H1 (cell line): Measurements from ENCODE around the gene ZNF423. TPM values are rescaled to one million over a fixed set of nuclear protein-coding genes. Genes with fewer than 3 reads are reported as not detected.

Experiments used
- CTCF ChIA-PET: fragments of 300-600 bp; sonication (Branson Sonifier 250); formaldehyde crosslinking; loops from one replicate; lab custom pipeline; 2021; ENCODE audit not compliant: partially characterized antibody; lab: Charles Lee
- POLR2A ChIA-PET: fragments of 300-600 bp; sonication (Branson Sonifier 250); formaldehyde crosslinking; loops from one replicate; lab custom pipeline; 2021; ENCODE audit warnings: inconsistent platforms; ENCODE audit not compliant: partially characterized antibody; lab: Charles Lee
- DNase-seq, 2 experiments: peaks; one replicate each; pipeline versions ENCODE4 v3.0.0 to v3.0.0-alpha.2; 2010 to 2022; ENCODE audit warnings: low spot score in 2 of 2, low read depth in 1 of 2, mixed read lengths in 1 of 2
- FAIRE-seq: peaks from 2 replicates; lab custom pipeline; 2011; peaks lifted over from hg19 to GRCh38; lab: Jason Lieb, UNC
- H2AFZ ChIP-seq: 2 replicates; pipeline ENCODE4 v1.8.1; 2012; ENCODE audit warnings: low read length, inconsistent platforms
- H2AK5ac ChIP-seq: 2 replicates; pipeline ENCODE4 v1.6.1; 2013; ENCODE audit warnings: low read depth, low read length
- H2BK120ac ChIP-seq: replicated peaks from 2 replicates; pipeline ENCODE3; 2013; ENCODE audit warnings: low read depth, low read length, inconsistent platforms
- H2BK12ac ChIP-seq: 2 replicates; pipeline ENCODE4 v1.6.1; 2013; ENCODE audit warnings: low read depth, low read length
- H2BK15ac ChIP-seq: 2 replicates; pipeline ENCODE4 v1.6.1; 2013; ENCODE audit warnings: low read length
- H2BK20ac ChIP-seq: 2 replicates; pipeline ENCODE4 v1.6.1; 2013; ENCODE audit warnings: low read length
- H2BK5ac ChIP-seq: 2 replicates; pipeline ENCODE4 v1.6.1; 2013; ENCODE audit warnings: low read depth, low read length
- H3K14ac ChIP-seq: 2 replicates; pipeline ENCODE4 v1.6.1; 2013; ENCODE audit warnings: inconsistent platforms; ENCODE audit not compliant: insufficient read length
- H3K18ac ChIP-seq: 2 replicates; pipeline ENCODE4 v1.6.1; 2013; ENCODE audit warnings: low read length; ENCODE audit errors: extremely low read depth
- H3K23ac ChIP-seq: 2 replicates; pipeline ENCODE4 v1.6.1; 2013; ENCODE audit warnings: inconsistent platforms; ENCODE audit not compliant: insufficient read length
- H3K23me2 ChIP-seq: 2 replicates; pipeline ENCODE4 v1.6.1; 2013; ENCODE audit warnings: low read depth, low read length
- H3K27ac ChIP-seq: 2 replicates; pipeline ENCODE4 v1.6.1; 2011; ENCODE audit warnings: low read depth, low read length, inconsistent platforms
- H3K27me3 ChIP-seq, 4 experiments: replicated peaks in 1 of 4; 1 replicate in 1 of 4; 2 replicates in 3 of 4; pipeline versions ENCODE4 v1.6.1 to v1.8.1; 2011 to 2013; ENCODE audit warnings: low read length in 3 of 4, mild to moderate bottlenecking in 3 of 4, inconsistent platforms in 2 of 4, mixed read lengths in 2 of 4, moderate library complexity in 1 of 4; ENCODE audit not compliant: control insufficient read depth in 3 of 4, insufficient read depth in 3 of 4; ENCODE audit errors: extremely low read depth in 1 of 4
- H3K36me3 ChIP-seq, 4 experiments: 2 replicates each; pipeline versions ENCODE4 v1.6.1 to v1.8.1; 2011 to 2013; ENCODE audit warnings: mild to moderate bottlenecking in 4 of 4, low read length in 3 of 4, moderate library complexity in 2 of 4, control low read depth in 1 of 4, inconsistent platforms in 1 of 4; ENCODE audit not compliant: insufficient read depth in 4 of 4, control insufficient read depth in 2 of 4
- H3K4ac ChIP-seq: replicated peaks from 2 replicates; pipeline ENCODE3; 2013; ENCODE audit warnings: low read length, low read depth, mixed read lengths, inconsistent platforms; ENCODE audit not compliant: insufficient read length
- H3K4me1 ChIP-seq, 4 experiments: replicated peaks in 1 of 4; 1 replicate in 1 of 4; 2 replicates in 3 of 4; pipeline versions ENCODE4 v1.6.1 to v1.8.1; 2011 to 2013; ENCODE audit warnings: low read length in 3 of 4, inconsistent platforms in 2 of 4, mixed read lengths in 1 of 4; ENCODE audit not compliant: insufficient read depth in 4 of 4, control insufficient read depth in 3 of 4
- H3K4me2 ChIP-seq, 2 experiments: 2 replicates each; pipeline versions ENCODE4 v1.6.1 to v1.8.1; 2011 to 2013; ENCODE audit warnings: low read depth in 2 of 2, low read length in 2 of 2, control low read depth in 1 of 2, inconsistent platforms in 1 of 2, mild to moderate bottlenecking in 1 of 2; ENCODE audit not compliant: insufficient read depth in 1 of 2
- H3K4me3 ChIP-seq, 4 experiments: fragments of 200-600, 300-600 bp in 1 of 4; sonication (generic), shearing (Covaris generic), sonication (Bioruptor Twin) in 1 of 4; 2 replicates each; pipeline versions ENCODE4 v1.5.1 to v1.8.1; 2011 to 2016; ENCODE audit warnings: low read length in 4 of 4, low read depth in 3 of 4, control low read depth in 2 of 4, inconsistent platforms in 2 of 4, mild to moderate bottlenecking in 2 of 4, mixed read lengths in 1 of 4, moderate library complexity in 1 of 4; ENCODE audit not compliant: insufficient read depth in 2 of 4; ENCODE audit errors: extremely low read depth in 1 of 4
- H3K56ac ChIP-seq: replicated peaks from 2 replicates; pipeline ENCODE3; 2013; ENCODE audit warnings: low read depth, mild to moderate bottlenecking, mixed read lengths, low read length, inconsistent platforms; ENCODE audit not compliant: insufficient read length
- H3K79me1 ChIP-seq: 2 replicates; pipeline ENCODE4 v1.6.1; 2013; ENCODE audit warnings: low read depth, low read length, control low read depth
- H3K79me2 ChIP-seq, 2 experiments: 2 replicates each; pipeline versions ENCODE4 v1.6.1 to v1.8.1; 2012 to 2013; ENCODE audit warnings: low read length in 2 of 2, mild to moderate bottlenecking in 2 of 2, inconsistent platforms in 1 of 2; ENCODE audit not compliant: insufficient read depth in 2 of 2, control insufficient read depth in 1 of 2
- H3K9ac ChIP-seq, 4 experiments: replicated peaks in 1 of 4; 1 replicate in 1 of 4; 2 replicates in 3 of 4; pipeline versions ENCODE4 v1.6.1 to v1.8.1; 2011 to 2013; ENCODE audit warnings: low read depth in 3 of 4, low read length in 3 of 4, control low read depth in 2 of 4, mild to moderate bottlenecking in 2 of 4, moderate library complexity in 2 of 4, inconsistent platforms in 1 of 4; ENCODE audit errors: extremely low read depth in 1 of 4
- H3K9me3 ChIP-seq, 2 experiments: 2 replicates each; pipeline versions ENCODE4 v1.6.1 to v1.8.1; 2012 to 2013; ENCODE audit warnings: mild to moderate bottlenecking in 2 of 2, moderate library complexity in 2 of 2, control low read depth in 1 of 2, inconsistent platforms in 1 of 2, low read depth in 1 of 2, low read length in 1 of 2, mixed read lengths in 1 of 2; ENCODE audit not compliant: insufficient read depth in 2 of 2
- H4K20me1 ChIP-seq, 2 experiments: replicated peaks in 1 of 2; 2 replicates each; pipeline versions ENCODE3 to v1.8.1; 2011 to 2013; ENCODE audit warnings: inconsistent platforms in 2 of 2, low read length in 2 of 2, mild to moderate bottlenecking in 1 of 2; ENCODE audit not compliant: insufficient read depth in 2 of 2, control insufficient read depth in 1 of 2
- H4K5ac ChIP-seq: 2 replicates; pipeline ENCODE4 v1.6.1; 2013; ENCODE audit warnings: low read length, low read depth, mixed read lengths, inconsistent platforms; ENCODE audit not compliant: insufficient read length
- H4K8ac ChIP-seq: 2 replicates; pipeline ENCODE4 v1.8.0; 2013; ENCODE audit warnings: mild to moderate bottlenecking, moderate library complexity, low read length, inconsistent platforms; ENCODE audit not compliant: insufficient read depth; ENCODE audit errors: extremely low read depth
- H4K91ac ChIP-seq: replicated peaks from 2 replicates; pipeline ENCODE3; 2013; ENCODE audit warnings: low read length, mixed read lengths, inconsistent platforms; ENCODE audit not compliant: insufficient read length
- HDAC6 ChIP-seq: IDR thresholded peaks from one replicate; pipeline ENCODE4 v1.7.1; 2012; ENCODE audit warnings: low read depth, mild to moderate bottlenecking, inconsistent platforms, low read length, moderate library complexity
- RNF2 ChIP-seq: fragments of 200-900, 300-1000 bp; sonication (generic); IDR thresholded peaks from 2 replicates; pipeline ENCODE4 v1.7.1; 2016; ENCODE audit warnings: borderline replicate concordance, low read depth, mild to moderate bottlenecking, antibody characterized with exemption, low read length; ENCODE audit not compliant: poor library complexity, severe bottlenecking; ENCODE audit errors: missing control alignments
- ZNF274 ChIP-seq: IDR thresholded peaks from 2 replicates; pipeline ENCODE4 v1.7.0; 2012; ENCODE audit warnings: low read length, borderline replicate concordance; ENCODE audit errors: extremely low read depth
- WGBS, 2 experiments: shearing (Covaris generic) in 1 of 2; methylation state at CpG; one replicate each; pipeline versions ENCODE4 v1.1.6 to v1.1.7; 2013 to 2015; ENCODE audit warnings: low lambda C conversion rate in 2 of 2, mixed read lengths in 2 of 2, inconsistent platforms in 1 of 2, low coverage in 1 of 2, missing lambda C conversion rate in 1 of 2; ENCODE audit not compliant: insufficient replicate concordance in 2 of 2, insufficient coverage in 1 of 2, insufficient read length in 1 of 2; ENCODE audit errors: extremely low coverage in 1 of 2, missing lambda C conversion rate in 1 of 2; 5-methylcytosine and 5-hydroxymethylcytosine counted together
- polyA plus RNA-seq, 7 experiments: library from polyadenylated mRNA; depleted of rRNA in 3 of 7; stranded (reverse) in 5 of 7; unstranded in 2 of 7; fragments of >200 nt in 5 of 7; fragments of 200-250 nt in 2 of 7; gene quantifications; 1 replicate in 5 of 7; 2 replicates in 1 of 7; 4 replicates in 1 of 7; pipeline versions ENCODE4 v1.2.1 to v1.2.3, GENCODE V29; 2011 to 2013; ENCODE audit warnings: missing spikeins in 2 of 7, mixed read lengths in 2 of 7
- total RNA-seq: library from RNA; stranded (reverse); fragmentation: NEBNext Ultra II Directional; extraction: Animal tissue kit (Norgen Biotek cat#: 25700); gene quantifications from 2 replicates; pipeline ENCODE4 v1.2.1, GENCODE V29; 2021

The ZNF423 gene
- total and polyA plus RNA-seq, 2 of the 8 experiments (the other 6 are each of a cell fraction or from before 2014, with no cell fraction given): 38.2 to 52.3 TPM

GRCh38 chr16:49747654-49748053 is 108.3 kb downstream of the ZNF423 start:
- WGBS, 2 experiments: 97% methylated on average over 3 of the region's 3 CpGs; no CpG with 5 or more reads in 1 of the 2 experiments
- no peaks in the 10 kb centered on the region for H3K9me3 ChIP-seq
- no peak overlapping the region for H2BK20ac ChIP-seq
- 0 out of 2 replicates have a peak overlapping the region, but pooled peaks have one; percentile 70 for H2AK5ac ChIP-seq
- FAIRE-seq: no peak
- H3K4me1 ChIP-seq: peaks cover 4 to 24% (median 17%) of the 10 kb centered on the region in 4 experiments
- no peak overlapping the region for H3K23ac ChIP-seq
- no peak overlapping the region for H3K14ac ChIP-seq
- no peaks in the 10 kb centered on the region for H3K36me3 ChIP-seq
- TF ChIP-seq RNF2: no peak
- no peak for TF ChIP-seq ZNF274
- TF ChIP-seq HDAC6: no peak
- no peak overlapping the region for H3K4ac ChIP-seq
- H4K8ac ChIP-seq: no peak overlapping the region
- no peak overlapping the region for H3K27ac ChIP-seq
- no peak overlapping the region for H4K5ac ChIP-seq
- POLR2A ChIA-PET: no interaction called here
- H3K9ac ChIP-seq: no peak overlapping the region
- H2BK15ac ChIP-seq: no peak overlapping the region
- no peak overlapping the region for H2BK5ac ChIP-seq
- H3K27me3 ChIP-seq: no peaks in the 10 kb centered on the region
- peaks cover 0 to 40% of the 10 kb centered on the region in 2 experiments; a peak in 2 of 4 replicates for H3K79me2 ChIP-seq
- no peak overlapping the region for H3K4me2 ChIP-seq
- no peak overlapping the region; the same call in 1 of the 2 replicates for H2BK12ac ChIP-seq
- no peak for DNase-seq
- H2AFZ ChIP-seq: no peak overlapping the region
- H3K4me3 ChIP-seq: no peak overlapping the region
- no peak overlapping the region for H3K56ac ChIP-seq
- H2BK120ac ChIP-seq: no peak overlapping the region
- H4K91ac ChIP-seq: no peak overlapping the region
- H4K20me1 ChIP-seq: peaks cover 0 to 5% of the 10 kb centered on the region in 2 experiments
- H3K23me2 ChIP-seq: no peaks in the 10 kb centered on the region
- CTCF ChIA-PET: interaction anchor here (1.0 to 1.9 kb wide), 4 partner anchors 8 to 77 kb away, joined by 3 to 5 read pairs (median 4); no protein-coding TSS in a partner anchor
- peaks cover 12% of the 10 kb centered on the region for H3K79me1 ChIP-seq
- no peak overlapping the region for H3K18ac ChIP-seq
